Testis (tissue), 3 donors: ENCODE measurements around the gene MIGA1. TPM values are rescaled to one million over a fixed set of nuclear protein-coding genes. Genes with fewer than 3 reads are reported as not detected.
"Not testable (repeated sequence)": the region's sequence is repeated elsewhere in the genome, so short reads cannot be mapped to it uniquely, and the experiment has no call there.

Experiments
- DNase-seq: peaks from one replicate; pipeline ENCODE4 v3.0.0-alpha.2; 2019
- H3K27ac ChIP-seq, 2 donors: fragments of 200-600 bp; sonication (generic); one replicate each; pipeline ENCODE4 v1.5.1; 2019
- H3K27me3 ChIP-seq: fragments of 200-600 bp; sonication (generic); one replicate; pipeline ENCODE4 v1.5.1; 2019
- H3K36me3 ChIP-seq: fragments of 200-600 bp; sonication (generic); one replicate; pipeline ENCODE4 v1.5.1; 2017; ENCODE audit warnings: low read depth; ENCODE audit errors: missing control alignments
- H3K4me1 ChIP-seq: fragments of 200-600 bp; sonication (generic); one replicate; pipeline ENCODE4 v1.5.1; 2019
- H3K4me3 ChIP-seq, 2 donors: fragments of 200-600 bp; sonication (generic); one replicate each; pipeline ENCODE4 v1.5.1; 2017 to 2019
- H3K9me3 ChIP-seq: fragments of 200-600 bp; sonication (generic); one replicate; pipeline ENCODE4 v1.5.1; 2017
- CTCF ChIP-seq, 3 experiments: fragments of 450-650 bp in 2 of 3; fragments of 200-600 bp in 1 of 3; sonication (generic) in 1 of 3; IDR thresholded peaks; one replicate each; pipeline ENCODE4 v1.5.1; 2016 to 2019; ENCODE audit warnings: antibody characterized with exemption in 3 of 3, mild to moderate bottlenecking in 2 of 3, moderate library complexity in 1 of 3
- POLR2A ChIP-seq: fragments of 450-650 bp; IDR thresholded peaks from one replicate; pipeline ENCODE4 v1.6.1; 2017; ENCODE audit warnings: antibody characterized with exemption, mild to moderate bottlenecking, moderate library complexity
- WGBS, 2 donors: methylation state at CpG; one replicate each; pipeline ENCODE4 v1.1.5; 2018; 5-methylcytosine and 5-hydroxymethylcytosine counted together
- intact Hi-C: fragments of 100-400 bp; cut with DNase I; formaldehyde crosslinking; loops from one replicate; pipeline ENCODE4 v1.15.1; 2023; ENCODE audit warnings: low total_unique reads
- polyA plus RNA-seq: library from polyadenylated mRNA; stranded (reverse); fragments of 350-450 nt; fragmentation: Illumina TruSeq; extraction: RNeasy Lipid Tissue Mini Kit (QIAGEN cat#74804); gene quantifications from one replicate; pipeline ENCODE4 v1.2.3, GENCODE V29; 2014; ENCODE audit warnings: low read depth, low replicate concordance; ENCODE audit not compliant: insufficient read depth
- total RNA-seq, 2 donors: library from RNA; depleted of rRNA; stranded (reverse); fragments of >200 nt; gene quantifications; one replicate each; pipeline ENCODE4 v1.2.3, GENCODE V29; 2016

Gene MIGA1
- total and polyA plus RNA-seq, 3 donors from 2014 or later, result 11.1 to 11.3 (median 11.2) TPM

- TF ChIP-seq CTCF (IDR thresholded peaks at IDR 0.05), result no peak
- no peak for TF ChIP-seq POLR2A
- H3K4me3 ChIP-seq, result no peak overlapping the region
- intact Hi-C loops, result no loop called here
- H3K4me1 ChIP-seq, result peaks cover 7% of the 10 kb centered on the region
- no peaks in the 10 kb centered on the region for H3K27me3 ChIP-seq
- WGBS, 2 donors, result 82 to 85% methylated on average over 5 of the region's 5 CpGs
- H3K9me3 ChIP-seq, result no peaks in the 10 kb centered on the region
- no peaks in the 10 kb centered on the region for H3K36me3 ChIP-seq
- H3K27ac ChIP-seq, result no peak overlapping the region
- DNase-seq, result no peak
These were observed 17.4 kb downstream of the MIGA1 start for GRCh38 chr1:77796695-77797405.

- H3K36me3 ChIP-seq, result no peaks in the 10 kb centered on the region
- no peak for TF ChIP-seq POLR2A
- no peak for TF ChIP-seq CTCF (IDR thresholded peaks at IDR 0.05)
- no peak overlapping the region for H3K27ac ChIP-seq
- no peaks in the 10 kb centered on the region for H3K27me3 ChIP-seq
- H3K4me1 ChIP-seq, result peaks cover under 1% of the 10 kb centered on the region
- intact Hi-C loops, result no loop called here
- no peak overlapping the region for H3K4me3 ChIP-seq
- no peaks in the 10 kb centered on the region for H3K9me3 ChIP-seq
- DNase-seq, result no peak
These were observed 18.5 kb downstream of the MIGA1 start for GRCh38 chr1:77797991-77798390.

GRCh38 chr1:77802026-77802425 is 22.6 kb downstream of the MIGA1 start:
- intact Hi-C loops, result no loop called here
- WGBS, 2 donors, result 97 to 98% methylated on average over 2 of the region's 2 CpGs
- no peaks in the 10 kb centered on the region for H3K27me3 ChIP-seq
- H3K36me3 ChIP-seq, result no peaks in the 10 kb centered on the region
- no peak for DNase-seq
- H3K27ac ChIP-seq, result no peak overlapping the region
- H3K4me1 ChIP-seq, result no peaks in the 10 kb centered on the region
- H3K9me3 ChIP-seq, result no peaks in the 10 kb centered on the region
- H3K4me3 ChIP-seq, result no peak overlapping the region
- no peak for TF ChIP-seq CTCF (IDR thresholded peaks at IDR 0.05)
- TF ChIP-seq POLR2A, result no peak

GRCh38 chr1:77803371-77803770 is 23.9 kb downstream of the MIGA1 start:
- H3K27ac ChIP-seq, result no peak overlapping the region
- intact Hi-C loops, result no loop called here
- no peak overlapping the region for H3K4me3 ChIP-seq
- 50 to 71% methylated on average over 2 of the region's 2 CpGs for WGBS, 2 donors
- DNase-seq, result no peak
- no peaks in the 10 kb centered on the region for H3K4me1 ChIP-seq
- H3K9me3 ChIP-seq, result no peaks in the 10 kb centered on the region
- H3K27me3 ChIP-seq, result no peaks in the 10 kb centered on the region
- no peaks in the 10 kb centered on the region for H3K36me3 ChIP-seq
- TF ChIP-seq POLR2A, result no peak
- no peak for TF ChIP-seq CTCF (IDR thresholded peaks at IDR 0.05)

- WGBS, 2 donors, result 67 to 86% methylated on average over 2 of the region's 3 CpGs
- H3K27me3 ChIP-seq, H3K9me3 ChIP-seq, intact Hi-C loops, H3K27ac ChIP-seq, H3K36me3 ChIP-seq, H3K4me3 ChIP-seq, H3K4me1 ChIP-seq, DNase-seq: not testable (repeated sequence)
These were observed 30.5 kb downstream of the MIGA1 start for GRCh38 chr1:77809787-77810462.

GRCh38 chr1:77811589-77811988 is 32.1 kb downstream of the MIGA1 start:
- H3K4me3 ChIP-seq, intact Hi-C loops, H3K27ac ChIP-seq, H3K9me3 ChIP-seq, H3K27me3 ChIP-seq, H3K4me1 ChIP-seq, H3K36me3 ChIP-seq, DNase-seq: not testable (repeated sequence)
- WGBS, 2 donors, result 96 to 99% methylated on average over 16 to 21 of the region's 21 CpGs
